ENCODE measurements around the gene C14orf180.

GRCh38 chr14:104638190-104638589 is 58.6 kb downstream of the C14orf180 start:
- TF ChIP-seq CTCF (IDR thresholded peaks at IDR 0.05): no peak
- no peak for TF ChIP-seq POLR2A (IDR thresholded peaks at IDR 0.05)
